Epithelial cell of proximal tubule (primary cell): Measurements from ENCODE around the gene SRGN. TPM values are rescaled to one million over a fixed set of nuclear protein-coding genes. Genes with fewer than 3 reads are reported as not detected.
A peak's percentile ranks its signal among the peaks of the same experiment; 100 is the strongest.

Experiments used
- DNase-seq: peaks from one replicate; pipeline ENCODE4 v3.0.0-alpha.2; 2011; ENCODE audit warnings: low read depth
- H3K4me3 ChIP-seq: 2 replicates; pipeline ENCODE4 v1.5.1; 2011; ENCODE audit warnings: low read depth, mild to moderate bottlenecking, low read length
- total RNA-seq: library from RNA; depleted of rRNA; stranded (reverse); fragments of >200 nt; gene quantifications from 2 replicates; pipeline ENCODE4 v1.2.3, GENCODE V29; 2015
- TF ChIP-seq, protein P1 (sequence below): conservative IDR thresholded peaks from 2 replicates; pipeline ENCODE4 v1.5.1; 2012; ENCODE audit warnings: low read depth, mild to moderate bottlenecking, low read length

Gene SRGN
- total RNA-seq, 1 donor from 2014 or later = 8.5 TPM

DNA sequence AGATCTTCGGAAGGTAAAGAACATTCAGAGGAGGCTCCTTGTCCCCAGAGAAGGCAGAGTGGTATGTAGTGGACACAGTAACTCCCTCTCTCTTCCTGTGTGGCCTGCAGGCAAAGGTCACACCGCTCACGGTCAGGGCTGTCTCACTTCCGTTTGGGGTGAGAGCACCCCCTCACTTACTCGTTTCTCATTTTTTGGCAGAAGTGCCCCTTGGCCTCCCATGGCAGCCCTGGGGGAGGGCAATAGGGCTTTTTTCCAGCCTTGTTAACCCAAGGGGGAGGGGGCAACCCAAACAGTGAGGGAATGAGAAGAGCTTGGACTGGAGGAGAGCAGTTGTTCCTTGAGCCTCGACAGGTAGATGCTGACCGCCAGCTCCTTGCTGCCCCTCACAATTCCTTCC lies 31.8 kb upstream of the SRGN start:
- no peak for DNase-seq
- TF ChIP-seq, protein P1, sequence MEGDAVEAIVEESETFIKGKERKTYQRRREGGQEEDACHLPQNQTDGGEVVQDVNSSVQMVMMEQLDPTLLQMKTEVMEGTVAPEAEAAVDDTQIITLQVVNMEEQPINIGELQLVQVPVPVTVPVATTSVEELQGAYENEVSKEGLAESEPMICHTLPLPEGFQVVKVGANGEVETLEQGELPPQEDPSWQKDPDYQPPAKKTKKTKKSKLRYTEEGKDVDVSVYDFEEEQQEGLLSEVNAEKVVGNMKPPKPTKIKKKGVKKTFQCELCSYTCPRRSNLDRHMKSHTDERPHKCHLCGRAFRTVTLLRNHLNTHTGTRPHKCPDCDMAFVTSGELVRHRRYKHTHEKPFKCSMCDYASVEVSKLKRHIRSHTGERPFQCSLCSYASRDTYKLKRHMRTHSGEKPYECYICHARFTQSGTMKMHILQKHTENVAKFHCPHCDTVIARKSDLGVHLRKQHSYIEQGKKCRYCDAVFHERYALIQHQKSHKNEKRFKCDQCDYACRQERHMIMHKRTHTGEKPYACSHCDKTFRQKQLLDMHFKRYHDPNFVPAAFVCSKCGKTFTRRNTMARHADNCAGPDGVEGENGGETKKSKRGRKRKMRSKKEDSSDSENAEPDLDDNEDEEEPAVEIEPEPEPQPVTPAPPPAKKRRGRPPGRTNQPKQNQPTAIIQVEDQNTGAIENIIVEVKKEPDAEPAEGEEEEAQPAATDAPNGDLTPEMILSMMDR = no peak

DNA sequence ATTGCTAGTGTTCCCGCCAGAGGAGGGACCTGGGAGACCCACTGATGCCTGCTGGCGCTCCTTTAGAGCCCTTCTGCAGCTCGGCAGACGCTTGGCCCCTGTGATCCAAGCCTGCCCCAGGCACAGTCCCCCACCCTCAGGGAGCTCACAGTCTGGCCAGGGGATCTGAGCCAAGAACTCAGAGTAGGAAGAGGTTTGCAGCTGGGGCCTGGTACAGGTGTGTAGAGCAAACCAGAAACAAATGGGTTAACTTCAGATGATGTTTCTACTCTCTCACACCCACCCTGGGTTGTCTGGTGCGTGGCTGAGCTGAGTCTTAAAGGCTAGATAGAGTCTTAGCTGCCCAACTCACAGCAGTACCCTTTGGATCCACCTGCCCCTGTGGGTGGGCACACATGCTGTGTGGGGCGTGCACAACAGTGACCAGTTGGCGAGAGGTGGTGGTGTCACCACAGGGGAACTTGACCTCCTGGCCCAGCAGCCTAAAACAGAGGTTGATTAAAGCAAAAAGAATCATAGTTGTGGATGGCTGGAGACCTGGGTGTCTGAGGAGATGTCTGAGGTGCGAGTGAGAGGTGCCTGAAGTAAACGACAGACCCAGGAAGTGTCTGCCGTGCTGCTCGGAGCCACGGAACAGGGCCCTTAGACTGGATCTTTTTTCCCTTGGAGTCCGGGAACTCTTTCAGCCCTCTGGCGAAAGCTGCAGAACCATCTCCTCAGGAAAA lies 31.2 kb upstream of the SRGN start:
- TF ChIP-seq, protein P1 = no peak
- DNase-seq = no peak
- no peak overlapping the region for H3K4me3 ChIP-seq

More for the DNA sequence above, 31.8 kb upstream of the SRGN start:
- H3K4me3 ChIP-seq = no peak overlapping the region

DNA sequence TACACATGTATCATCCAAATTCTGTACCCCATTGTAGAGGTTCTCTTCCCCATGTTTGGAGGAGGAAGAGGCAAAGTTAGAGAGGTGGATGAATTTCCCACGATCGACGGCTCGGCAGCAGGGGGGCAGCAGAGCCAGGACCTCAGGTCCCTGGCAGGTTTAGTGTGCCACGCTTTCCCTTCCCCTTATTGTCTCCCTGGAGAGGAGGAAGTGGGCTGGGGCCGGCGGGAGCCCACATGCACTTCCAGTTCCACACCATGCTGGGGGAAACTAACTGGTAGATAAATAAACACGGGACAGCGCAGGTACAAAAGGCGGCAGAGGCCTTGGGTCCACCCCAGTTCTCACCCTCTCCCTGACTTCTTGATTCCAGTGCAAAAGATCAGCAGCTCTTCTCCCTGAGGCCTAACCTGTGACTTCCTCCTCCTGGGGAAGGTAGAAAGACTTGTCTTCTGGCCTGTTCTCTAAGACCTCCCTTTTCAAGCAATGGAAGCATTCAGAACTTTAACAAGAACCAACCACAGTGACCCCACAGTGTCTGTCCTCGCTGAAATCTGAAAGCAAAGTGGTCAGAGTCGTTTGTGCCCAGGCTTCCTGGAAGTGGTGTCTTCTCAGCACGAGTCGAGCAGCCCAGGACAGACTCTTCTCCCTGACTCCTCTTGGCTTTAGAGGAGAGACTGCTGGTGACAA lies 30.5 kb upstream of the SRGN start:
- no peak overlapping the region for H3K4me3 ChIP-seq
- no peak for DNase-seq
- TF ChIP-seq, protein P1 = no peak

DNA sequence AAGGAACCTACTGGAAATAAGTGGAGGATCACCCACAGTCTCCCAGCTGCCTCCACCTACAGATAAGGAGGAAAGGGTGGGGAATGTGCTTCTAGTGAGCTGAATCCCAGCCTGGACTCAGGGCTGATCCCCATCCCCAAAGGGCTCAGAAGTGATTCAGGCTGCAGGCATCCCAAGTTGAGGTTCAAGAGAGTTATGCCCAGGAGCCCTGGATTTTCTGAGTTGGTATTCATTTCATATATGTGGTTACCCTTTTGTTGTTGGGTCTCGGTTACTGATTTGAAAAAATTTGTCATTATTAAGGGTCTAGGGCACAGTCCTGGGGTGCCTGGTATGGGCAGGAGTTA lies 30.0 kb upstream of the SRGN start:
- no peak for DNase-seq
- H3K4me3 ChIP-seq = no peak overlapping the region
- TF ChIP-seq, protein P1 = no peak

DNA sequence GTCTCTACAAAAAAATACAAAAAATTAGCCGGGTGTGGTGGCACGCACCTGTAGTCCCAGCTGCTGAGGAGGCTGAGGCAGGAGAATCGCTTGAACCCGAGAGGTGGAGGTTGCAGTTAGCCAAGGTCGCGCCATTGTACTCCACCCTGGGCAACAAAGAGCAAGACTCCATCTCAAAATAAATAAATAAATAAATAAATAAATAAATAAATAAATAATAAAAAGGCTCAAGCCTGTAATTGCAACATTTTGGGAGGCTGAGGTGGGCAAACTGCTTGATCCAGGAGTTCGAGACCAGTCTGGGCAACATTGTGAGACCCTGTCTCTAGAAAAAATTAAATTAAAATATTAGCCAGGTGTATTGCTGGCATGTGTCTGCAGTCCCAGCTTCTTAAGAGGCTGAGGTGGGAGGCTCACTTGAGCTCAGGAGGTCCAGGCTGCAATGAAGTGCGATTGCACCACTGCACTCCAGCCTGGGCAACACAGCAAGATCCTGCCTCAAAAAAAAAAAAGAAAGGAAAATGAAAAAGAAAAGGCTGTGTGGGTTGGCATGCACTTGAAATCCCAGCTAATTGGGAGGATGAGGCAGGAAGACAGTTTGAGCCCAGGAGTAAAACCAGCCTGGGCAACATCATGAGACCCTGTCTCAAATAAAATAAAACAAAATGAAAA lies 27.6 kb upstream of the SRGN start:
- DNase-seq = no peak
- H3K4me3 ChIP-seq = no peak overlapping the region
- TF ChIP-seq, protein P1 = no peak

DNA sequence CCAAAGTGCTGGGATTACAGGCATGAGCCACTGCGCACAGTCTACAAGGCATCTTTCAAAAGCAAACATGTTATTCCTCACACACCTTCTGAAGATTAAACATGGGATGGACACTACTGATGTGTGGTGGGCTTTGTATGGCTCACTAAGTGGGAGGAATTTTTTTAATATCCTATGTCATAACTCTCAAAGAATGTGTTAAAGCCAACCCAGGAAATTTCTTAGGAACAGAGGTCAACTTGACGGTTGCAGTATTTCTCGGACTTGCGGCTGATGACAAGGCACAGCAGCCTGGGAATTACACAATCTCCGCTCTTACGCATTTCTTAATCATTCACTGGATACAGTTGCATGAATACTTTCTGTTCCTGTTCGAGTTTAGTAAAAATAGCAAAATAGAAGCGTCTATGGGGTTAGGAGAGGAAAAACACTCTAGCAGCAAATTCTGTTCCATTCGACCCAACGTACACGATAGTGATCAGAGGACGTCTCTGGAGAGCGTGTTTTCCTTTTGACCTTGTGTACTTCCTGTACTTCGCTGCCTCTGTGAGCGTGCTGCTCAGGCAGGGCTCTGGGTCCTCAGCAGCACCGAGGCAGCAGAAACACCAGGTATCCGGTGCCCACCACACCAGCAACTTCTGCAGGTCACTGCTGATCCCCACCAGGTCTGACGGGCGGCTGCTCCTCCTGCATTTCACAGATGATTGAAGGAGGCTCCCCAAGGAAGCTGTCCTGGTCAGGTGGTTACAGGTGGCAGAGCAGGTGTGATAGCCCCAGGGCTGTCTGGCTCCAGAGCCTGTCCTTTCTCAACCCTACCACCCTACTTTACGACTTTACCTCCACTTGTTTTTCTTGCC lies 26.4 kb upstream of the SRGN start:
- peak overlapping the region; percentile 45 for H3K4me3 ChIP-seq
- TF ChIP-seq, protein P1 = no peak
- peak; percentile 100 for DNase-seq
